BE2C (cell line): ENCODE data around the gene USPL1.
A peak's percentile ranks its signal among the peaks of the same experiment; 100 is the strongest.

Experiments used
- DNase-seq: peaks from one replicate; pipeline ENCODE4 v3.0.0-alpha.2; 2020
- H3K27me3 ChIP-seq: fragments of 250-450 bp; sonication (Bioruptor Pico); 2 replicates; pipeline ENCODE4 v1.5.1; 2020; ENCODE audit warnings: mild to moderate bottlenecking
- H3K36me3 ChIP-seq: fragments of 250-450 bp; sonication (Bioruptor Pico); 2 replicates; pipeline ENCODE4 v1.5.1; 2020; ENCODE audit warnings: mild to moderate bottlenecking
- H3K4me1 ChIP-seq: fragments of 250-450 bp; sonication (Bioruptor Pico); 2 replicates; pipeline ENCODE4 v1.5.1; 2020
- H3K4me3 ChIP-seq: 2 replicates; pipeline ENCODE4 v1.5.1; 2011; ENCODE audit warnings: low read depth, low read length
- H3K9me3 ChIP-seq: fragments of 250-450 bp; sonication (Bioruptor Pico); 2 replicates; pipeline ENCODE4 v1.5.1; 2020
- CTCF ChIP-seq: IDR thresholded peaks from 2 replicates; pipeline ENCODE4 v1.5.1; 2012; ENCODE audit warnings: mild to moderate bottlenecking, low read depth, low read length

USPL1 gene

GRCh38 chr13:30608364-30608763, 9.4 kb upstream of the USPL1 start:
- no peak for TF ChIP-seq CTCF
- Histone ChIP-seq H3K27me3 (no peaks in the 10 kb centered on the region), H3K36me3 (no peaks in the 10 kb centered on the region), H3K9me3 (no peaks in the 10 kb centered on the region), H3K4me3 (no peak overlapping the region), H3K4me1 (no peaks in the 10 kb centered on the region)
- no peak for DNase-seq

GRCh38 chr13:30610311-30610710, 7.4 kb upstream of the USPL1 start:
- no peaks in the 10 kb centered on the region for H3K36me3 ChIP-seq
- H3K4me1 ChIP-seq: no peaks in the 10 kb centered on the region
- H3K27me3 ChIP-seq: no peaks in the 10 kb centered on the region
- no peak for TF ChIP-seq CTCF
- H3K4me3 ChIP-seq: no peak overlapping the region
- no peak for DNase-seq
- no peaks in the 10 kb centered on the region for H3K9me3 ChIP-seq

GRCh38 chr13:30615481-30615865, 2.2 kb upstream of the USPL1 start:
- DNase-seq: no peak
- Histone ChIP-seq H3K4me1 (no peaks in the 10 kb centered on the region), H3K27me3 (no peaks in the 10 kb centered on the region), H3K9me3 (no peaks in the 10 kb centered on the region), H3K36me3 (no peaks in the 10 kb centered on the region), H3K4me3 (peak overlapping the region; percentile 69)
- no peak for TF ChIP-seq CTCF

- peak overlapping the region; percentile 69 for H3K4me3 ChIP-seq
- no peaks in the 10 kb centered on the region for H3K4me1 ChIP-seq
- H3K36me3 ChIP-seq: no peaks in the 10 kb centered on the region
- H3K27me3 ChIP-seq: no peaks in the 10 kb centered on the region
- H3K9me3 ChIP-seq: no peaks in the 10 kb centered on the region
- no peak for DNase-seq
- TF ChIP-seq CTCF: no peak
These were observed 1.7 kb upstream of the USPL1 start for GRCh38 chr13:30615866-30616541.

- peak overlapping the region; percentile 69 for H3K4me3 ChIP-seq
- no peaks in the 10 kb centered on the region for H3K9me3 ChIP-seq
- TF ChIP-seq CTCF: peak; percentile 25
- peak; percentile 63 for DNase-seq
- no peaks in the 10 kb centered on the region for H3K4me1 ChIP-seq
- no peaks in the 10 kb centered on the region for H3K27me3 ChIP-seq
- H3K36me3 ChIP-seq: peaks cover 1% of the 10 kb centered on the region
These were observed 799 bp upstream of the USPL1 start for GRCh38 chr13:30616927-30617314.

- Histone ChIP-seq H3K36me3 (peaks cover 16% of the 10 kb centered on the region), H3K27me3 (no peaks in the 10 kb centered on the region), H3K9me3 (no peaks in the 10 kb centered on the region), H3K4me1 (no peaks in the 10 kb centered on the region), H3K4me3 (peak overlapping the region; percentile 95)
- TF ChIP-seq CTCF: no peak
- DNase-seq: no peak
These were observed 638 bp downstream of the USPL1 start for GRCh38 chr13:30618186-30618929.
